Esophagus muscularis mucosa (tissue), 4 donors: ENCODE results near the gene TPM2. TPM values are rescaled to one million over a fixed set of nuclear protein-coding genes. Genes with fewer than 3 reads are reported as not detected.
A peak's percentile ranks its signal among the peaks of the same experiment; 100 is the strongest.

Source experiments
- DNase-seq: peaks from one replicate; pipeline ENCODE4 v3.0.0-alpha.2; 2017; ENCODE audit errors: extremely low spot score
- H3K27ac ChIP-seq, 4 donors: fragments of 200-600 bp; sonication (generic); replicated peaks in 1 of 4; 1 replicate in 3 of 4; 2 replicates in 1 of 4; pipeline ENCODE4 v1.5.1; 2016 to 2019; ENCODE audit warnings: mild to moderate bottlenecking in 1 of 4
- H3K27me3 ChIP-seq, 4 donors: fragments of 200-600 bp; sonication (generic); one replicate each; pipeline versions ENCODE4 v1.5.1 to v1.6.0; 2016 to 2019
- H3K36me3 ChIP-seq, 4 donors: fragments of 200-600 bp; sonication (generic); one replicate each; pipeline ENCODE4 v1.5.1; 2016 to 2019
- H3K4me1 ChIP-seq, 4 donors: fragments of 200-600 bp; sonication (generic); one replicate each; pipeline ENCODE4 v1.5.1; 2016 to 2019
- H3K4me3 ChIP-seq, 4 donors: fragments of 200-600 bp; sonication (generic); 1 replicate in 2 of 4; 2 replicates in 2 of 4; pipeline ENCODE4 v1.5.1; 2016 to 2019; ENCODE audit warnings: mild to moderate bottlenecking in 4 of 4, moderate library complexity in 1 of 4
- H3K9me3 ChIP-seq, 4 donors: fragments of 200-600 bp; sonication (generic); 1 replicate in 3 of 4; 2 replicates in 1 of 4; pipeline ENCODE4 v1.5.1; 2016 to 2019
- CTCF ChIP-seq, 3 experiments: fragments of 200-600 bp in 2 of 3; fragments of 450-650 bp in 1 of 3; sonication (generic) in 2 of 3; IDR thresholded peaks; one replicate each; pipeline ENCODE4 v1.5.1; 2017 to 2019; ENCODE audit warnings: antibody characterized with exemption in 3 of 3, mild to moderate bottlenecking in 2 of 3, moderate library complexity in 1 of 3
- EP300 ChIP-seq: sonication (generic); formaldehyde crosslinking; IDR thresholded peaks from one replicate; pipeline ENCODE4 v1.6.1; 2017; ENCODE audit warnings: antibody characterized with exemption
- POLR2A ChIP-seq: fragments of 450-650 bp; IDR thresholded peaks from one replicate; pipeline ENCODE4 v1.6.1; 2017; ENCODE audit warnings: antibody characterized with exemption, moderate library complexity, mild to moderate bottlenecking, low read depth
- POLR2AphosphoS5 ChIP-seq, 2 donors: sonication (generic); formaldehyde crosslinking; IDR thresholded peaks; one replicate each; pipeline ENCODE4 v1.6.1; 2017; ENCODE audit warnings: antibody characterized with exemption in 2 of 2
- WGBS: methylation state at CpG from one replicate; pipeline ENCODE4 v1.1.5; 2018; 5-methylcytosine and 5-hydroxymethylcytosine counted together
- intact Hi-C: fragments of 100-400 bp; cut with DNase I; formaldehyde crosslinking; loops from one replicate; pipeline ENCODE4 v1.15.1; 2023
- total RNA-seq, 4 donors: library from RNA; depleted of rRNA; stranded (reverse); fragments of >200 nt; gene quantifications; one replicate each; pipeline versions ENCODE4 v1.1.0 to v1.2.1, GENCODE V29; 2016

Gene TPM2
- total RNA-seq, 4 donors from 2014 or later = 8,856 to 14,576 (median 12,022) TPM

- H3K4me3 ChIP-seq = no peak overlapping the region
- H3K4me1 ChIP-seq = peaks cover 30 to 56% (median 54%) of the 10 kb centered on the region in 4 donors
- peak overlapping the region in 3 of 4 donors; percentile 95 to 99 (median 99) for H3K27ac ChIP-seq
- no peak for DNase-seq
- intact Hi-C loops = no loop called here
- WGBS = 65% methylated on average over 1 of the region's 1 CpG
- no peak for TF ChIP-seq CTCF (IDR thresholded peaks at IDR 0.05)
- no peak for TF ChIP-seq POLR2A
- no peak for TF ChIP-seq EP300
- TF ChIP-seq POLR2AphosphoS5 (IDR thresholded peaks at IDR 0.05) = no peak
- H3K36me3 ChIP-seq = peaks cover 0 to 6% (median 0%) of the 10 kb centered on the region in 4 donors
- H3K27me3 ChIP-seq = no peaks in the 10 kb centered on the region
- H3K9me3 ChIP-seq = no peaks in the 10 kb centered on the region
Observed at GRCh38 chr9:35666045-35666444, 23.7 kb downstream of the TPM2 start.

GRCh38 chr9:35665471-35665818 is 24.3 kb downstream of the TPM2 start:
- TF ChIP-seq POLR2AphosphoS5 (IDR thresholded peaks at IDR 0.05) (no peak), EP300 (no peak), CTCF (IDR thresholded peaks at IDR 0.05) (no peak), POLR2A (no peak)
- H3K9me3 ChIP-seq = no peaks in the 10 kb centered on the region
- intact Hi-C loops = no loop called here
- no peak for DNase-seq
- peak overlapping the region; percentile 48 to 70 (median 56) for H3K4me3 ChIP-seq
- H3K36me3 ChIP-seq = peaks cover 0 to 12% (median 3%) of the 10 kb centered on the region in 4 donors
- WGBS = 27% methylated on average over 5 of the region's 5 CpGs
- no peaks in the 10 kb centered on the region for H3K27me3 ChIP-seq
- peaks cover 36 to 61% (median 60%) of the 10 kb centered on the region in 4 donors for H3K4me1 ChIP-seq
- peak overlapping the region; percentile 95 to 99 (median 98) for H3K27ac ChIP-seq

- Histone ChIP-seq H3K27ac (peak within 1 kb of the TSS; percentile 95 to 99 (median 98)), H3K9me3 (no peaks in the 10 kb centered on the region), H3K4me1 (peaks cover 43 to 67% (median 66%) of the 10 kb centered on the region in 4 donors), H3K27me3 (no peaks in the 10 kb centered on the region), H3K36me3 (peaks cover 0 to 19% (median 9%) of the 10 kb centered on the region in 4 donors), H3K4me3 (peak within 1 kb of the TSS; percentile 48 to 70 (median 56))
- TF ChIP-seq EP300 = no peak
- peak in 1 of 3 experiments; percentile 22 for TF ChIP-seq CTCF (IDR thresholded peaks at IDR 0.05)
- TF ChIP-seq POLR2A = no peak
- peak in 1 of 2 donors; percentile 87 for TF ChIP-seq POLR2AphosphoS5 (IDR thresholded peaks at IDR 0.05)
- WGBS = 21% methylated on average over 18 of the region's 58 CpGs
- no peak for DNase-seq
- intact Hi-C loops = no loop called here
Observed at GRCh38 chr9:35664531-35665470, 24.9 kb downstream of the TPM2 start, which contains the start of gene ARHGEF39. ARHGEF39 (minus strand) TSS chr9:35665195; CDS start chr9:35665169, 26 bp downstream.

GRCh38 chr9:35662437-35662836 is 27.3 kb downstream of the TPM2 start:
- no peaks in the 10 kb centered on the region for H3K27me3 ChIP-seq
- H3K27ac ChIP-seq = peak overlapping the region; percentile 95 to 99 (median 98)
- H3K9me3 ChIP-seq = no peaks in the 10 kb centered on the region
- H3K36me3 ChIP-seq = peaks cover 0 to 20% (median 9%) of the 10 kb centered on the region in 4 donors
- intact Hi-C loops = no loop called here
- H3K4me1 ChIP-seq = peaks cover 52 to 79% (median 78%) of the 10 kb centered on the region in 4 donors
- 75% methylated on average over 7 of the region's 7 CpGs for WGBS
- H3K4me3 ChIP-seq = no peak overlapping the region
- TF ChIP-seq EP300 (no peak), POLR2A (no peak), CTCF (IDR thresholded peaks at IDR 0.05) (no peak), POLR2AphosphoS5 (IDR thresholded peaks at IDR 0.05) (no peak)
- DNase-seq = no peak
